ENCODE data around the gene RNF187.

The RNF187 gene

DNA sequence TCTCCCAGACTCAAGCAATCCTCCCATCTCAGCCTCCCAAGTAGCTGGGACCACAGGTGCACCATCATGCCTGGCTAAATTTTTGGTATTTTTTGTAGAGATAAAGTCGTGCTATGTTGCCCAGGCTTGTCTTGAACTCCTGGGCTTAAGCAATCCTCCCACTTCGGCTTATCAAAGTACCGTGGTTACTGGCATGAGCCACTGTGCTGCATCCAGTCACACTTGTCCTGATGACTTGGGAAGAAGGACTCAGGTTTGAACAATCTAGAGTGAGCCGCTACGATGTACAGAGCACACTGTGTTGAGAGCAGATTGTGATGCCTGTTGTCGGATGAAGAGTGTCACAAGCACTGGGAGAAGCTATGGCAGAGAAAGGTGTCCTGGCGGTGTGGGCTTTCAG, 27.2 kb downstream of the RNF187 start:
- Histone ChIP-seq H3K4me1 (ENCODE audit: insufficient read depth, low read length) (no peaks in the 10 kb centered on the region), H3K4me2 (ENCODE audit: insufficient read depth, low read length) (no peak overlapping the region), H3K9ac (ENCODE audit: low read depth, low read length) (no peak overlapping the region), H3K79me2 (ENCODE audit: insufficient read depth, low read length) (no peaks in the 10 kb centered on the region), H3K27me3 (ENCODE audit: insufficient read depth, low read length, poor library complexity) (peaks cover 18% of the 10 kb centered on the region), H3K27ac (ENCODE audit: low read length) (no peak overlapping the region), H3K4me3 (ENCODE audit: low read depth in 1 of 2, low read length in 2 of 2) (no peak overlapping the region), H4K20me1 (ENCODE audit: insufficient read depth, low read length) (no peaks in the 10 kb centered on the region), H2AFZ (ENCODE audit: low read depth, low read length) (no peak overlapping the region), H3K9me3 (ENCODE audit: insufficient read depth, low read length, severe bottlenecking) (no peaks in the 10 kb centered on the region), H3K36me3 (ENCODE audit: insufficient read depth, low read length) (no peaks in the 10 kb centered on the region)
- ATAC-seq (ENCODE audit: insufficient read depth, low read depth), result no peak
- DNase-seq, result no peak
- no peak for TF ChIP-seq EZH2 (IDR thresholded peaks at IDR 0.05; ENCODE audit: borderline replicate concordance, low read depth, low read length, severe bottlenecking)
- TF ChIP-seq, protein P1, sequence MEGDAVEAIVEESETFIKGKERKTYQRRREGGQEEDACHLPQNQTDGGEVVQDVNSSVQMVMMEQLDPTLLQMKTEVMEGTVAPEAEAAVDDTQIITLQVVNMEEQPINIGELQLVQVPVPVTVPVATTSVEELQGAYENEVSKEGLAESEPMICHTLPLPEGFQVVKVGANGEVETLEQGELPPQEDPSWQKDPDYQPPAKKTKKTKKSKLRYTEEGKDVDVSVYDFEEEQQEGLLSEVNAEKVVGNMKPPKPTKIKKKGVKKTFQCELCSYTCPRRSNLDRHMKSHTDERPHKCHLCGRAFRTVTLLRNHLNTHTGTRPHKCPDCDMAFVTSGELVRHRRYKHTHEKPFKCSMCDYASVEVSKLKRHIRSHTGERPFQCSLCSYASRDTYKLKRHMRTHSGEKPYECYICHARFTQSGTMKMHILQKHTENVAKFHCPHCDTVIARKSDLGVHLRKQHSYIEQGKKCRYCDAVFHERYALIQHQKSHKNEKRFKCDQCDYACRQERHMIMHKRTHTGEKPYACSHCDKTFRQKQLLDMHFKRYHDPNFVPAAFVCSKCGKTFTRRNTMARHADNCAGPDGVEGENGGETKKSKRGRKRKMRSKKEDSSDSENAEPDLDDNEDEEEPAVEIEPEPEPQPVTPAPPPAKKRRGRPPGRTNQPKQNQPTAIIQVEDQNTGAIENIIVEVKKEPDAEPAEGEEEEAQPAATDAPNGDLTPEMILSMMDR (IDR thresholded peaks at IDR 0.05; ENCODE audit: borderline replicate concordance, extremely low read depth, low read length, poor library complexity, severe bottlenecking), result no peak

DNA sequence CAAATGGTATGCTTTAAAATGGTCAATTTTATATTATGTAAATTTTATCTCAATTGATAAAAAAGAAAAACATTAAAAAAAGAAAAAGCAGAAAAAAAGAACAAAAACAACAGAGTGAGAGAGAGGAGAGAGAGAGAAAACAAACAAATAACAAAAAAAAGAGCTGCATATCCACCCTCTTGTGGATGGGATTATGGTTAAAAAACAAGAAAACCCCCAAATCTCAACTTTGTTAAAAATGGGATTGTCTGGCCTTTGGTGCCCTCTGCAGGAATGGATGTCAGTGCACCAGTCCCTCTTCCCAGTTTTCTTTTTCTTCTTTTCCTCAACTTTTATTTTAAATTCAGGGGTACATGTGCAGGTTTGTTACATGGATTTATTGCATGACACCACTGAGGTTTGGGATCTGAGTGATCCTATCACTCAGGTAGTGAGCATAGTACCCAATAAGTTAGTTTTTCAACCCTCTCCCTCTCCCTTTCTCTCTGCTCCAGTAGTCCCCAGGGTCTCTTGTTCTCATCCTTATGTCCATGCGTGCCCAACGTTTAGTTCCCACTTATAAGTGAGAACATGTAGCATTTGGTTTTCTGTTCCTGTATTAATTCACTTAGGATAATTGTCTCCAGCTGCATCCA, 28.1 kb downstream of the RNF187 start:
- no peak for TF ChIP-seq EZH2 (IDR thresholded peaks at IDR 0.05; ENCODE audit: borderline replicate concordance, low read depth, low read length, severe bottlenecking)
- TF ChIP-seq, protein P1 (IDR thresholded peaks at IDR 0.05; ENCODE audit: borderline replicate concordance, extremely low read depth, low read length, poor library complexity, severe bottlenecking), result peak; percentile 74
- Histone ChIP-seq H3K9ac (ENCODE audit: low read depth, low read length) (no peak overlapping the region), H3K79me2 (ENCODE audit: insufficient read depth, low read length) (no peaks in the 10 kb centered on the region), H3K27me3 (ENCODE audit: insufficient read depth, low read length, poor library complexity) (peaks cover 18% of the 10 kb centered on the region), H3K27ac (ENCODE audit: low read length) (no peak overlapping the region), H4K20me1 (ENCODE audit: insufficient read depth, low read length) (no peaks in the 10 kb centered on the region), H2AFZ (ENCODE audit: low read depth, low read length) (no peak overlapping the region), H3K9me3 (ENCODE audit: insufficient read depth, low read length, severe bottlenecking) (no peaks in the 10 kb centered on the region), H3K4me1 (ENCODE audit: insufficient read depth, low read length) (no peaks in the 10 kb centered on the region), H3K4me3 (ENCODE audit: low read depth in 1 of 2, low read length in 2 of 2) (no peak overlapping the region), H3K36me3 (ENCODE audit: insufficient read depth, low read length) (no peaks in the 10 kb centered on the region), H3K4me2 (ENCODE audit: insufficient read depth, low read length) (no peak overlapping the region)
- DNase-seq (peak; percentile 27), ATAC-seq (ENCODE audit: insufficient read depth, low read depth) (peak; percentile 49; the same call in 2 of the 3 replicates)

DNA sequence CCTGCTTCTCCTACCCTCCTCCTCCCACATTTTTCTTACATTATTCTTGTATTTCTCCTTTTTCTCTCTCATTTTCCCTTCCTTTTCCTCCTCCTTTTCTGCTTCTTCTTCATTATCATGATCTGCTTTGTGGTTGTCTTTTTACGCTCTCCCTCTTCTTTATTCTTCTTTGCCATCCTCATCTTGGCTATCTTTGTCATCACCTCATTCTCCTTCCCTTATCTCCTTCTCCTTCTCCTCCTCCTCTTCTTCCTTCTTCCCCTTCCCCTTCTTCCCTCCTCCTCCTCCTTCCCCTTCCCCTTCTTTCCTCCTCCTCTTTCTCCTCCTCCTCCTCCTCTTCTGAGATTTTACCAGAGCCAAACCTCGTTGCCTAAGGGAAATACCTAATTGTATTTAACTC, 30.5 kb downstream of the RNF187 start:
- Histone ChIP-seq H3K27ac (ENCODE audit: low read length) (no peak overlapping the region), H4K20me1 (ENCODE audit: insufficient read depth, low read length) (no peaks in the 10 kb centered on the region), H3K79me2 (ENCODE audit: insufficient read depth, low read length) (no peaks in the 10 kb centered on the region), H3K4me1 (ENCODE audit: insufficient read depth, low read length) (no peaks in the 10 kb centered on the region), H3K9me3 (ENCODE audit: insufficient read depth, low read length, severe bottlenecking) (no peaks in the 10 kb centered on the region), H3K27me3 (ENCODE audit: insufficient read depth, low read length, poor library complexity) (peaks cover 17% of the 10 kb centered on the region), H3K4me2 (ENCODE audit: insufficient read depth, low read length) (no peak overlapping the region), H2AFZ (ENCODE audit: low read depth, low read length) (no peak overlapping the region), H3K36me3 (ENCODE audit: insufficient read depth, low read length) (no peaks in the 10 kb centered on the region), H3K9ac (ENCODE audit: low read depth, low read length) (no peak overlapping the region), H3K4me3 (ENCODE audit: low read depth in 1 of 2, low read length in 2 of 2) (no peak overlapping the region)
- TF ChIP-seq EZH2 (IDR thresholded peaks at IDR 0.05; ENCODE audit: borderline replicate concordance, low read depth, low read length, severe bottlenecking), result no peak
- TF ChIP-seq, protein P1 (IDR thresholded peaks at IDR 0.05; ENCODE audit: borderline replicate concordance, extremely low read depth, low read length, poor library complexity, severe bottlenecking), result no peak
- ATAC-seq (ENCODE audit: insufficient read depth, low read depth) (no peak), DNase-seq (no peak)

Data from DND-41 (cell line).